Activated CD4-positive, alpha-beta T cell treated with anti-CD3 and anti-CD28 coated beads, Interleukin-10, Interleukin-2, amounts not matched to agents 100 ng/mL and 50 ng/mL, durations not matched to agents 16 hours and 8 hours (primary cell): Measurements from ENCODE around the gene HTR4.

ENCODE experiments used
- DNase-seq: peaks from one replicate; pipeline ENCODE4 v3.0.0-alpha.2; 2020

Gene HTR4

DNA sequence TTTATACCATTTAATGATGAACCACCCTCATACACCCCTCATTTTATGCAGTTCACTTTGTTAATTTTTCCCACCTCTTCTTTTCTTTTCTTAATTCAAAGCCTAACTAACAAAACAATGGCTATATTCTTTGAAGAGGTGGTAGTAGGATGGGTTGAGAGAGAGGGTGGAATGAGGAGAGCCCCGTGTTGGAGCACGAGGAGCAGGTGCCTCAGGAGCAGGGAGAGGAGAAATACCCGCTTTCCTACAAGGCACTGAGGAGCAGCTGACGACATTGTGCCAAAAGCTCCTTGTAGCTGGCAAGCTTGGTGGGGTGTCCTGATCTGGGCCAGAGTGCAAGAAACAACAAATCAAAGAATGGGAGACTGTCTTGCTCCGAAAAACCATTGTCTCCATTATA is 129.6 kb downstream of the HTR4 start:
- DNase-seq, result no peak

DNA sequence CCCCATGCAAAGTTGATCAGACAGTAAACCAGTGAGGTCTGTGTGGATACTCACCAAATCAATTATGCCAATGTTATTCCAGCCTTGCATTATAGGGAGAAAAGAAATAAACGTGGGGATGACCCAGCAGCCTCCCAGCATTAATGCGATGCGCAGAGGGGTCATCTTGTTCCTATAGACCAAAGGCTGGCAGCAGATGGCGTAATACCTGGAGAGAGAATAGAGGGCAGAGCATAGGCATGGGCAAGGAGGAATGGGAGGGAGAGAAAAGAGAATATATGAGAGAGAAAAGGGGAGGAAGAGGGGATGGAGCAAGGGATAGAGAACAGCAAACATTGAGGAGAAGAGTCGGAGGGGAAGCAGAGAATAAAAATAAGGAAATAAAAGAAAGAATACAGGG is 131.2 kb downstream of the HTR4 start:
- DNase-seq, result no peak

DNA sequence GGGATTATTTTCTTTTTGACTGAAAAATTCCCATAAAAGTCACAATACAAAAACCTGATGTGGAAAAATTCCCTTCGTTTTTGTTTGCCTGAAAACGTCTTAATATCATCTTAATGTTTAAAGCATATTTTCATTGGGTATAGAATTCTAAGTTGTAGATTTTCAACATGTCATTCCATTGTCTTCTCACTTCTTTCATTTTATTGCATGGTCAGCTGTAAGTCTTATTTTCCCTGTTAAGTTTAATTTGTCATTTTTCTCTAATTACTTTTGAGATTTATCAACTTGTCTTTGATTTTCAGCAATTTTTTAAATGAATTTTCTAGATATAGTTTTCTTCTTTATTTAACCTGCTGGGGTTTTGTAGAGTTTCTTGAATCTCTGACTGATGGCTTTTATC is 138.9 kb downstream of the HTR4 start:
- DNase-seq, result no peak

DNA sequence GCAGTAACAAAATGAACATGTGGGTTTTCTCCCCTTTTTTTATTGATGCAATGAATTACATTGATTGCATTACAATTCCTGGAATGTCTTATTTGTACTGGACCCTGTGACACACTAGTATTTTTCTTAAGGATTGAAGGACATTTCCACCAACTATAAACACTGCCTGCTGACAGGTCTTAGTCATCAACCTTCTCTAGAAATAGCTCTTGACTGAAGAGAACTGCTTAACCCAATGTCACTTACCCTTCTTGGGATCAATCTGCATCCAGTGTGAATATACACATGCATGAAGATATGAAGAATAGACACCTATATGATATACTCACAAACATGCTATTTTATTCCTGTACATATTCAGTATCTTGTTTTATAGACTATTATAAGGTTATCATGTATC is 140.0 kb downstream of the HTR4 start:
- DNase-seq, result no peak

DNA sequence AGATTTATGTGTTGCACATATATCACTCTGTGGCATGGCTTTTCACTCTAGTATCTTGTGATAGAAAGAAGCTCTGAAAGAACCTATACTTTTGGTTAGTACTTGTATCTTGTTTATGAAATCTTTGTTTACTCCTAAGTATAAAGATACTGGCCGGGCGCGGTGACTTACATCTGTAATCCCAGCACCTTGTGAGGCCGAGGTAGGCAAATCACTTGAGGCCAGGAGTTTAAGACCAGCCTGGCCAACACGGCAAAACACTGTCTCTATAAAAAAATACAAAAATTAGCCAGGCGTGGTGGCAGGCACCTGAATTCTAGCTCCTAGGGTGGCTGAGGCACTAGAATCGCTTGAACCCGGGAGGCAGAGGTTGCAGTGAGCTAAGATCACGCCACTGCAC is 141.8 kb downstream of the HTR4 start:
- no peak for DNase-seq

DNA sequence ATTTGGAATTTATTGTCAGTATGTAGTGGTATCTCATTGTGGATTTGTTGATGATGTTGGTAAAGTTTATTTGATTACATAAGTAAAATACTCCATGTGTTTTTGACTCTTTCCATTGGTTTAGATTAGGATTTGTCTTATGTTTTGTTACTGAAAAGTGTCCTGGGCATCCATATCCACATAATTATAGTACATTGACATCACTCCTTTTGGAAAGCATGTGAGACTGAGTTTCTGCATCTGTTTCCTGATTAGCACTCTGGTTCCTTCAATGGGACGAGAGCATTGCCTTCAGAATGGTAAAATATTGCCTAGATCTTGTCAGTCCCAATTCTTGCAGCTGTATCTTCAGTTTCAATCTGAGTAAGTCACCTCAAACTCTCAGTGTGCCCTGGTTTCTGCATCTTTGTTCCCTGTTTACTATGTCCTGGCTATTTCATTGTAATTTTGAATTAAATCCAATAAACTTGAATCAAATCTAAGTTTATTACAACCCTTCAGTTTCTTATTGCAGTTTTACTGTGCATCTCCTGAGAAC is 142.4 kb downstream of the HTR4 start:
- DNase-seq, result peak; percentile 20

DNA sequence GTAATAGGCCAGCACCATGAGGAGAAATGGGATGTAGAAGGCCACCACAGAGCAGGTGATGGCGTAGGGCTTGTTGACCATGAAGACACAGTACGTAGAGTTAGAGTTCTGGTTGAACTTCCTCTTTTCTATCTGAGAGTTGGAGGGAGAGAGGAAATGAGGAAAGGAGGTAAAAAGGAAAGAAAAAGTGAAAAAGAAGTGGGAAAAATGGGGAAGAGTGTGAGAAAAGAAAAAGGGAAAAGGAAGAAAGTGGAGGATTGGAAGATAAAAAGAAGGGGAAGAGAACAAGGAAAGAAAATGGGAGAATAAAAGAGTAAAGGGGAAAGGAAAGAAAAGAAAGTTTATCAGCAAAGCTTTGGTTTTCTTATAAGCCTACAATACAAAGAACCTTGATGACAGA is 144.4 kb downstream of the HTR4 start:
- no peak for DNase-seq

DNA sequence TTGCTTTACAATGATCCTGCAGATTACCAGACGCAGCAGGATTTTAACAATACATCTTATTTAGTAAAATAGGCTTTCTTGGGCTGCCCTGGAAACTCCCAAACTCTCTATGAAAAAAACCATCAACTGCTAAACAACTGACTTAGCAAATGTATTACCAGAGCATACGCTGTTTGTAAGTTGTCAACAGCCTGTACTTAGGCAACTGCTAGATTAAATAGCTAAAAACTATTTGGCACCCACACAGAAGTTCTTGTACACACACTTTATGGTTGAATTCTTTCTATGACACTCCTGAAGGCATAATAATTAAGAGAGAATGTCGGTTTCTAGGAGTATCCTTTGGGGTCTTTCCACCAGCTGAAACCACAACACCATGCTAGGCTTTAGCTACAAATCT is 146.7 kb downstream of the HTR4 start:
- no peak for DNase-seq

DNA sequence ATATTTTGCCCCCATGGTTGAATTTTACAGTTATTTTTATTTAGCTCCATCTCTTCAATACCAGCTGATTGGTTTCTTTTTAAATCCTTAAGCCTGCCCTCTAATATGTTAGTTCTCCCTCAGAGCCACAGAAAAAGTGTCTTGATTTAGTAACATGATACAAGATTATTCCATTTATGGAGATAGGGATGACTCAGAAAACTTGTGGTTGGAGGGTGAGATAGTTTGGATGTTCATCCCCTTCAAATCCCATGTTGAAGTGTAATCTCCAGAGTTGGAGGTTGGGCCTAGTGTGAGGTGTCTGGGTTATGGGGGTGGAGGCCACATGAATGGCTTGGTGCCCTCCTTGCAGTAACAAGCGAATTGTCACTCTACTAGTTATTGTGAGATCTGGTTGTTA is 154.9 kb downstream of the HTR4 start:
- no peak for DNase-seq

DNA sequence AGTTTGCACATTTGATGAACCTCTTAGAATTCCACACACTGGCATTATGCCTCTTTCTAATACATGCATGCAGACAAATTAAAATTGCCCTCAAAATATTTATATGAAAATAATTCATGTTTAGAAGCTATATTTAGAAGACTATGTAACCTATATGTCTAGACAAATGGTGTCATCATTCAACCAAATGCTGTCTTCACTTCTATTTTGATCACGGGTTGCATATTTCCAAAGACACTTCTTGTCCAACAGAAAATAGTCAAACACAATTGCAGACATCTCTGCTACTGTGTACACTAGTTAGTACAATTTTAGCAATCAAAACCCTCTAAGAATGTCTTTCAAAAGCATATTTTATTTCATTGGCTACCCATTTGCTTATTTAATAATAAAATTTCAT is 156.6 kb downstream of the HTR4 start:
- DNase-seq, result no peak

DNA sequence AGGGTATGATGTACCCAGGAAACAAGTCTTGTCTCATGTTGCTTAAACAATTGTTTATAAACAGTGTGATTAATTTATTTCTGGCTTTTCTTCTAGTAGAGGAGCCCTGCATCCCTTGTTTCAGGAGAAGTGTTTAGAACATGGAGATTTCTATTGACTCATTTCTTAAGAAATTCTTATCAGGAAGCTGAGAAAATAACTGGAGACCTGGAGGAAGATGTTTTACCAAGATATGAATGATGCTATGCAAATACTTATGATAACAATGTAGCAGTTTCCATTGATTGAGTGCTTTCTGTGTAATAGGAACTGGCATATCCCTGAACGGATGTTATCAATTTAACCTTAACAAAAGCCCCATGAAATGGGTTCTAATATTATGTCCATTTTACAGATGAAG is 162.0 kb downstream of the HTR4 start:
- DNase-seq, result no peak

DNA sequence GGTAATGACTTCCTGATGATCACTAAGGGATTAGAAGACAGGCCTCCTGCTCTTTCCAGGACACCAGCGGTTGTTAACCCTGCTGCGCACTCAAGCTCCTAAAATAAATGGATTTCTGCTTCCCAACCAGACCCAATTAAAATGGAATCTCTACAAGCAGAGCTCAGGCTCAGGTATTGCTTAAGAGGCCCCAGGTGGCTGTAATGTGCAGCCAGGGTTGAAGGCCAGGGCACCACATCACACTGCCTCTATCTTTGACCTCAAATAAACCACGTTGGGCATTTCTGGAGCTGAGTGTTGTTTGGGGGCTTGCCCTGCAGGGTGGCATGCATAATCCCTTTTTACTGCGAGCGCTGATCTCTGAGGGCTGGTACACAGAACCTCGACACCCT is 162.5 kb downstream of the HTR4 start:
- DNase-seq, result no peak

DNA sequence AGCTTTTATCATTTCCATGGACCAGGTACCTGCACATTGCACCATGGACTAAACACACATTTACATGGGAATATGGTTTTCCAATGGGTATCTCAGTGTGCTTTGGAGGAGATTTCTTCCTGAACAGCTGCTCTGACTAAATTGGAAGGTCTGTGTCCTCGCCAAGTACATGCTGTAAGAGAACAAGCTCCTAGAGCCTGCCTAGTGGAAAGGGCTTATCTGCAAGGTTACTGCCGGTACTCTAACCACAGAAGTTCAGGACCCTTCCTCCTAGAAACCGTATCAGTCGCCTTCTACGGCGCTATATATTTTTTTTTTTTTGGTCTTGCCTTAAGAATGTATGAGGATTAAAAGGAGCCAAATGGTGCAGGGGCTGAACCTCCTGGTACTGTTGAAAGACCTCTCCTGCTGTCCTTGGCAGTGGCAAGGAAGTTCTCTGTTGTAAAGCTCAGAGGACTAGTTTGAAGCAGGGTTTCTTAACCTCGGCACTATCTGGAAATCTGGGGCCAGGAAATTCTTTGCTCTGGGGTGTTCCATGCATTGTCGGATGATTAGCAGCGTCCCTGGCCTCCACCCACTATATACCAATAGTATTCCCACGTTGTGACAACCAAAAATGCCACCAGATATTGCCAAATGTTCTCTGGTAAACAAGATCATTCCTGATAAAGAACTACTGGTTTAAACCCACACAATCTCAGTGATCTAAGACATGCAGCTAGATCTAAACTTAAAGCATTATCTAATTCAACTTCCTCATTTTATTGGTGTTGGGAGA is 163.1 kb downstream of the HTR4 start:
- DNase-seq, result no peak

DNA sequence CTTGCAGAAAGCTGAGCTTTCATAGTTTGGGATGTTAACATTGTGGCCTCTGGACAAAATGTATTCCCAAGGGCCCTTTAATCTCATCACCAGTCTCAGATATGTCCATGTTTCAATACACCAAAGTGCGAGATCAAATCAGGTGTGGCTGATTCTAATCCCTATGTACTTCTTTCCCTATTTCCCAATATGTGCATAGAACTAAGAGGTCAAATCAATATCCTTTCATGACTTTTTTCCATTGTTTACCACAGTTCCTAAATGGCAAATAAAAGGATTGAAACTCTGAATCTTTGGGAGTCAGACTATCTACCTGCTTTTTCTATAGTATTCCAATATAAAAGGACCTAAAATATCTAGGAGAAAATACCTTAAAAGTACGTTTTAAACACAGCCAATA is 165.6 kb downstream of the HTR4 start:
- DNase-seq, result no peak

DNA sequence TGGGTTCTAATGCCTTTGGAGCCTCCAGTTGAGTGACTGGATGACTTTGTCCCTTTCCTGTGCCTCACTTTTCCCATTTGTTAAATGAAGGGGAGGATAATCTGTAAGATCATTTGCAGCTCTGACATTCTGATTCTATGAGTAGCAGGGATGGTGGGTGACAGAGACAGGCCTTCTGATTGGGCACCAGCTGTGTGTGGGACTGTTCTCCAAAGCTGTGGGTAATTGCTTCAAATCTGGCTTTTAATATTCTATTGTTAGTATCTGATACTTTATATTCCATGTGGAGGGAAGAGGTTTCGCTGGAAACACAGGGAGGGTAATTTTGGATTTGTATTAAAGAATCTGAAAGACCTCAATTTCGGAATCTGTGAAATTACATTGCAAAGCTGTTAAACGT is 167.9 kb downstream of the HTR4 start:
- no peak for DNase-seq

DNA sequence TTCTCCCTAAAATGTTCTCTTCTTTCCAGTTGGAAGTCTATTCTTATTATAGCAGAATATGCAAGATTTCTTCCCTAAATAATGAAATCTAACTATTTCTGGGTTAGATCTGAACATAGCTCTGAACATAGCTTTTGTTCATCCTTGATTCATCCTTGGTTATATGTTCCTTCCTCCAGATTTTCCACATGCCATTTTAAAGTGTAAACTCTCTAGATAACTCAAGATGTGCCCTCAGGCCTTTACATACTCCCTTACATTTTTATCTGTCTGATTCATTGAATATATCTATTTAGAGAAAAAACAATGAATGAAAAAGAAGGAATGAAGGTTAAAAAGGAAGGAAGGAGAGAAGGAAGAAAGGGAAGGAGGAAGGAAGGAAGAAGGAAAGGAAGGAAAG is 169.7 kb downstream of the HTR4 start:
- no peak for DNase-seq

DNA sequence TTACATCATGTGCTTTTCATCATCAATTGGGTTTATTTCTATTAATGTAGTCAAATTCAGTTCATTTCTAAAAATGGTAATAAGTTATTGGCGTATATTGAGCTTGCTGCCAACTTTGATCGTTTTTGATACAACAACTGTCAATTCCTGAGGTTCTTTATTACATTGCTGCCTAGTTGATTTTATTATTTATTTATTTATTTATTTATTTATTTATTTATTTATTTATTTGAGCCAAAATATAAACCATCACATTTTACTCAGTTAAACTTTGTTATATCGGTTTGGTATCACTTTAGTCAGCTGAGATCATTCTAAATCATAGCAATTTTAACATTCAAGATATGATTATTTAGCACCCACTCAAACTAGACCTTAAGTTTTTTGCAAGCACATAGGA is 170.6 kb downstream of the HTR4 start:
- DNase-seq, result no peak

DNA sequence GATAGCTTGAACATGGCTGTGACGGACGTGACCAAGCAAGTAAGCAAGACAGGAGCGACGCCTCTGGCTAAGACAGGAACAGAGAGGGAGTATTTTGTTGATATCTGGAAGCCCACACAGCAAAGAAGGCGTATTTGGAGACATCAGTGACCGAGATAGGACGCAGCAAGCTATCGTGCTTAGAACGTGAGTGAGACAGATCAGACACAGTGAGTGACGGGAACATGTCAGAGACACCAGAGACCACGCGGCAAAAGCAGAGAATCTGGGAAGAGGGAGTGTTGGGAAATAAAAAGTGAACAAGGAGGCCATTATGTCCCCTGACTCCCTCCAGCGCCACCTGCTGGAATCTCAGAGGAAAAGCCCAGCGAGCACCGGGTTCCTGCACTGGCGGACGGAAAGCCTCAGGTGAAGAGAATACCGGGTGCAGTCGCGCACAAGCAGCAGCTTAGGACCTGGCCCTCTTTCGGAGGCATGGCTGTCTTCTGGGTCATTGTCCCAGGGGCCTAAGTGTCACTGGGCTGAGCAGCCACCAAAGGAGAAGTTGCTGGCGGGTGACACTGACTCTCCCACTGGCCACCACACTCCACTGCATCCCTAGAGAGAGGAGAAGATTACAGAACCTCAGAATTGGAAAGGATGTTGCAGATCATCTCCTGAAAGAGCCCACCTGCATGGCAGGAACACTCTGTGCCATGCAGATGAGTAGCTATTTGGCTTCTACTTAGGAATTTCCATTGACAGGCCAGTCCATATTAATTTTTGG is 171.4 kb downstream of the HTR4 start:
- DNase-seq, result peak; percentile 68

DNA sequence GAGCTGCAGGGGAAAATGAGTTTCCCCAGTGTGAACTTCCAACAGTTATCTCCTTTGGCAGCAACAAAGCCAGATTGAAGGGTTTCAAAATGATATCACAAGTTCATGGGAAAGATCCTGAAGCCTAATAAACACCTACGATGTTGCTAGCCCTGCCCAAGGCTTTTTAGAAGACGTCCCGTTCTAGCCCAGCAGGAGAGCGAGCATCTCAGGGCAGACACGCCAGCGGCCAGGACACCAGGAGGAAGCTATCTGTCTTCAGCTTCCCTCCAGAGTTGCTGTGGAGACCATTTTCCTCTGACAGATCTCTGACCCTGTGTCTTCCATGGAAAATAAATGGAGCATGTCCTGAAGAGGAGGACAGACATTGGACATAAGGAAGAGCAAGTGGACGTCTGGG is 172.1 kb downstream of the HTR4 start:
- DNase-seq, result no peak

DNA sequence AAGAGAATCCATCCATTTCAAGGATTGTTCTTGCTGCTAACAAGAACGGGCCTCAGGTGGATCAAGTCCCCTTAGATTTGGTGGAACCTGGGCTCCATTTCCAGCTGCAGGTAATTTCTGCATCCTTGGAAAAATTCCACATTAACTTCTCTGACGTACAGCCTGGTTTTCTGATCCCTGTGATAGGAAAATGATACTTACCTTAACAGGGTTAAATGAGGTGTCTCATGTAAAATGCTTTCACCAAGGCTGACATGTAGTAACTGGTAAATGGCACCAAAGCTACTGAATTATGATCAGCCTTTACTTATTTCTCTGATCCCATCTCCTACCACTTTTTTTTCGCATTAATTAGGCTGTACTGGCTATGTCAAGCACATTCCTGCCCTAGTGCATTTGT is 176.9 kb downstream of the HTR4 start:
- DNase-seq, result no peak

DNA sequence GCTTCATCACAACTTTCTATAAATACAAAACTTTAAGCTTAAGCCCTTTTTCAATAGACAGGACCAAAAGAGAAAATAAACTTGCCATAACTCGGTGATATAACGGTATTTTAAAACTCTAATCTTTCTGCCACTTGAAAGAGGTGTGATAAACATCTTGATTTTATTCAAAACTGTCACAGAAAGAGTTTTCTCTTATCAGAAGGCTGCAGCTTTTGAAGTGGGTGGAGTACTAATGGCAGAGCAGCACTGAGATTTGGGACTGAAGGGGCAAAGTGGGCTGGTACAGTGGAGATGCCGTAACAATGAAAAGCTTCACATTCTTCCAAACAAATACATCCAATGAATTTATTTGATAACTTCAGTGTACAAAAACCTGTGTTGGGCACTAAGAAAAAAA is 178.0 kb downstream of the HTR4 start:
- no peak for DNase-seq

DNA sequence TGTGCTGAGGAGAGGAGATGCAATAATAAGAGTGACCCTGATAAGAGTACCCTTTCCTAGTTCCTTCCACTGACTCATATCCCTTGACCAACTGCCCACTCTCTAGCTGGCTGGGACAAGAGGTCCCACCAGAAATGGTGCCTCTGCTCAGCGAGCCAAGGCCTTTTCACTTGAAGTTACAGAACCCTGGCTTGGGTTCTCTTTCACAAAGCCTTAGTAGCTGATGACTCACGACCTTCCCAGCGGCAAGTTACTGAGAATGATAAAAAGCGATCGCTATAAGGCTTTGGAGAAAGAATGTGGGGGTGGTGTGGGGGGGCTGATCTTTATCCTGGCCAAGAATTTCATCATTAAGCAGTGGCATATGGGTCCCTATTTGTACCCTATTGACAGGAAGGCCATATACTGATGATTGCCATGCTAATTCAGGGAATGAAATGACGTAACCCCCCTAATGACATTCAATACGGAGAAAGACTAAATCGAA is 180.3 kb downstream of the HTR4 start:
- DNase-seq, result no peak

DNA sequence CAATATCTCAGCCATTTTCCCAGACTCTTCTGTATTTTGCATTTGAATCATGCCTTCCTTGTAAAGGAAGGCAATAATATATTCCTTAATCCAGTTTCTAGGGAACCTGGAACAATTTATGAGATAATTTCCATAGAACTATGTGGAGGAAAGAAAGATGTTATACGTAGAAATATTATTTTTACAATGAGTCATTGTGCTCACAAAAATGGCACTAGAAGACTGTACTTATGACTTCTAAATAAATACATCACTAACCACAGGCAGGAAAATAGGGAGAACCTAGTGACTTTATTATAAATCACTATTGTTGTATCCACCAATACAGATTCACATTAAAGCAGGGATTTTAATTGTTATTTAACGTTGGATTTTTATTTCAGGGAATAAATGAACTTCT is 182.9 kb downstream of the HTR4 start:
- DNase-seq, result no peak

DNA sequence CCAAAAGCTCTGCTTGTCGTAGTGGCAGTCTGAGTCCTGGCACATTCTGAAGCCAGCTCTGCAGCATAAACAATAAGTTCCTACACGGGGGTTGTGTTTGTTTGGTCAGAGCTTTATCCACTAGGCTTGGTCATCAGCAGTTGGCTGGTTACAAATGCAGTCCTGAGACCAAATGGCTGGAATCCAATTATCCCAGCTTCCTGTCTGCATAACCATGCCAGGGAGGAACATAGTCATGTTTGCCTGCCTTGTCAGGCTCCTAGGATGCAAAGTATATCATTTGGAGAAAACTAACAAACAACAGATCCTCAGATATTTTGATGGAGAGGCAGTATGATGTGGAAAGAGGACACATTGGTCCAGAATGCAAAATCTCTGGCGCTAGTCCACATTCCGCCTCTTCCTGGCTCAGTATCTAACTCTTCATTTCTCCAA is 184.8 kb downstream of the HTR4 start:
- DNase-seq, result no peak
